T47D (cell line): Measurements from ENCODE around the gene RPS27.

Experiments used
- DNase-seq, 2 experiments: peaks; one replicate each; pipeline versions ENCODE4 v3.0.0 to v3.0.0-alpha.2; 2011 to 2012; ENCODE audit warnings: low read depth in 1 of 2, low spot score in 1 of 2
- JUND ChIP-seq: IDR thresholded peaks from 2 replicates; pipeline ENCODE4 v1.6.1; 2012; ENCODE audit warnings: low read depth
- in situ Hi-C: cut with HindIII; loops from 2 replicates; pipeline ENCODE4 v1.10.0; 2016; ENCODE audit warnings: low sequenced_read_pairs, low pct_unique_long_range_greater_than_20kb

RPS27 gene

GRCh38 chr1:153953859-153954365, 36.6 kb upstream of the RPS27 start:
- DNase-seq: no peak
- in situ Hi-C loops: no loop called here

GRCh38 chr1:153954826-153955225, 35.7 kb upstream of the RPS27 start:
- TF ChIP-seq JUND: no peak
- no peak for DNase-seq
- in situ Hi-C loops: no loop called here

More at GRCh38 chr1:153953859-153954365, 36.6 kb upstream of the RPS27 start:
- TF ChIP-seq JUND: no peak

- DNase-seq: no peak
- no peak for TF ChIP-seq JUND
- in situ Hi-C loops: no loop called here
These were observed 33.4 kb upstream of the RPS27 start for GRCh38 chr1:153956997-153957715.

- no peak for DNase-seq
These were observed 32.8 kb upstream of the RPS27 start for GRCh38 chr1:153957744-153958110.

GRCh38 chr1:153958111-153958960, 32.2 kb upstream of the RPS27 start, which contains the start of gene CRTC2:
CRTC2 (minus strand) TSS chr1:153958612; CDS start chr1:153958497, 115 bp downstream.
- TF ChIP-seq JUND: no peak
- in situ Hi-C loops: no loop called here
- peak; percentile 98 to 99 for DNase-seq

More at GRCh38 chr1:153957744-153958110, 32.8 kb upstream of the RPS27 start:
- in situ Hi-C loops: no loop called here
- no peak for TF ChIP-seq JUND

- TF ChIP-seq JUND: no peak
- DNase-seq: no peak
- in situ Hi-C loops: no loop called here
These were observed 31.7 kb upstream of the RPS27 start for GRCh38 chr1:153958961-153959260.

- TF ChIP-seq JUND: no peak
- in situ Hi-C loops: no loop called here
- DNase-seq: no peak
These were observed 31.1 kb upstream of the RPS27 start for GRCh38 chr1:153959454-153959853.

GRCh38 chr1:153960206-153960605, 30.4 kb upstream of the RPS27 start:
- in situ Hi-C loops: no loop called here
- no peak for TF ChIP-seq JUND
- DNase-seq: no peak

- in situ Hi-C loops: no loop called here
- no peak for DNase-seq
- TF ChIP-seq JUND: no peak
These were observed 29.1 kb upstream of the RPS27 start for GRCh38 chr1:153961421-153961820.

GRCh38 chr1:153962088-153963029, 28.2 kb upstream of the RPS27 start:
- in situ Hi-C loops: no loop called here
- peak in 1 of 2 experiments; percentile 60 for DNase-seq
- no peak for TF ChIP-seq JUND

- in situ Hi-C loops: no loop called here
- no peak for TF ChIP-seq JUND
- peak; percentile 88 to 99 for DNase-seq
These were observed 27.3 kb upstream of the RPS27 start, which contains the start of gene SLC39A1 for GRCh38 chr1:153963030-153963849. SLC39A1 (minus strand) TSS chr1:153963537; CDS start chr1:153962715, 822 bp downstream.
